HepG2 (cell line): ENCODE measurements around the gene ZMYND10. TPM values are rescaled to one million over a fixed set of nuclear protein-coding genes. Genes with fewer than 3 reads are reported as not detected.
A peak's percentile ranks its signal among the peaks of the same experiment; 100 is the strongest.

Experiments used
- GTF3A ChIP-seq: sonication (generic); formaldehyde crosslinking; conservative IDR thresholded peaks from 2 replicates; pipeline ENCODE4 v1.4.0; 2020; ENCODE audit warnings: mild to moderate bottlenecking, missing genetic modification reagents
- MED8 ChIP-seq: sonication (generic); formaldehyde crosslinking; IDR thresholded peaks from 2 replicates; pipeline ENCODE4 v1.8.1; 2023; ENCODE audit warnings: mild to moderate bottlenecking, missing genetic modification reagents; ENCODE audit not compliant: insufficient replicate concordance
- NRL ChIP-seq: sonication (generic); formaldehyde crosslinking; IDR thresholded peaks from 2 replicates; pipeline ENCODE4 v1.5.0; 2020; ENCODE audit warnings: missing genetic modification reagents, mild to moderate bottlenecking, moderate library complexity, borderline replicate concordance
- RBM22 ChIP-seq: fragments of 200-400 bp; formaldehyde crosslinking; optimal IDR thresholded peaks from 2 replicates; pipeline ENCODE3; 2017; ENCODE audit warnings: mild to moderate bottlenecking, low read length, moderate library complexity
- ZNF441 ChIP-seq: sonication (generic); formaldehyde crosslinking; IDR thresholded peaks from 2 replicates; pipeline ENCODE4 v1.7.0; 2021; ENCODE audit warnings: missing genetic modification reagents, borderline replicate concordance
- ZNF598 ChIP-seq: sonication (generic); formaldehyde crosslinking; IDR thresholded peaks from 2 replicates; pipeline ENCODE4 v1.5.1; 2020; ENCODE audit warnings: mild to moderate bottlenecking, missing genetic modification reagents, borderline replicate concordance
- ZNF7 ChIP-seq: IDR thresholded peaks from 2 replicates; pipeline ENCODE4 v1.6.1; 2016; ENCODE audit warnings: missing biosample characterization, missing genetic modification reagents
- ZSCAN12 ChIP-seq: sonication (generic); formaldehyde crosslinking; IDR thresholded peaks from 2 replicates; pipeline ENCODE4 v1.9.0; 2021; ENCODE audit warnings: mild to moderate bottlenecking, missing genetic modification reagents
- polyA plus RNA-seq, 8 experiments: library from polyadenylated mRNA; depleted of rRNA in 3 of 8; stranded (reverse) in 7 of 8; unstranded in 1 of 8; fragments of >200 nt; fragmentation: Illumina TruSeq in 4 of 8; extraction: Trizol in 4 of 8; gene quantifications; 2 replicates each; pipeline versions ENCODE4 v1.2.1 to v1.2.3, GENCODE V29; 2011 to 2016; ENCODE audit warnings: low read depth in 4 of 8, missing spikeins in 1 of 8, mixed read lengths in 1 of 8; ENCODE audit not compliant: insufficient read depth in 1 of 8
- total RNA-seq, 5 experiments: library from RNA; depleted of rRNA; stranded (reverse); fragments of >200 nt; fragmentation: Illumina TruSeq; extraction: Trizol; gene quantifications; 2 replicates each; pipeline ENCODE4 v1.2.3, GENCODE V29; 2016; ENCODE audit warnings: low read depth in 1 of 5
- TF ChIP-seq, protein P1 (sequence below): sonication (generic); formaldehyde crosslinking; IDR thresholded peaks from 2 replicates; pipeline ENCODE4 v1.5.0; 2020; ENCODE audit warnings: mild to moderate bottlenecking, missing genetic modification reagents, borderline replicate concordance
- TF ChIP-seq, protein P2 (sequence below): sonication (generic); formaldehyde crosslinking; IDR thresholded peaks from 2 replicates; pipeline ENCODE4 v1.9.0; 2022; ENCODE audit warnings: low read depth, missing genetic modification reagents
- TF ChIP-seq, protein P3 (sequence below): fragments of 450-650 bp; IDR thresholded peaks from 2 replicates; pipeline ENCODE4 v1.6.1; 2017
- TF ChIP-seq, protein P4 (sequence below): sonication (generic); formaldehyde crosslinking; IDR thresholded peaks from 2 replicates; pipeline ENCODE4 v1.8.1; 2023; ENCODE audit warnings: missing genetic modification reagents, mild to moderate bottlenecking, borderline replicate concordance
- TF ChIP-seq, protein P5 (sequence below): sonication (generic); formaldehyde crosslinking; IDR thresholded peaks from 2 replicates; pipeline ENCODE4 v1.5.0; 2020; ENCODE audit warnings: missing genetic modification reagents
- TF ChIP-seq, protein P6 (sequence below): sonication (generic); formaldehyde crosslinking; IDR thresholded peaks from 2 replicates; pipeline ENCODE4 v1.4.0; 2020; ENCODE audit warnings: mild to moderate bottlenecking, low read depth, missing genetic modification reagents
- TF ChIP-seq, protein P7 (sequence below): sonication (generic); formaldehyde crosslinking; IDR thresholded peaks from 2 replicates; pipeline ENCODE4 v1.5.1; 2020; ENCODE audit warnings: missing genetic modification reagents, mild to moderate bottlenecking, borderline replicate concordance

ZMYND10 gene
- total and polyA plus RNA-seq, 2 of the 13 experiments (the other 11 are each of a cell fraction or from before 2014, with no cell fraction given), result 0.60 to 0.74 TPM

DNA sequence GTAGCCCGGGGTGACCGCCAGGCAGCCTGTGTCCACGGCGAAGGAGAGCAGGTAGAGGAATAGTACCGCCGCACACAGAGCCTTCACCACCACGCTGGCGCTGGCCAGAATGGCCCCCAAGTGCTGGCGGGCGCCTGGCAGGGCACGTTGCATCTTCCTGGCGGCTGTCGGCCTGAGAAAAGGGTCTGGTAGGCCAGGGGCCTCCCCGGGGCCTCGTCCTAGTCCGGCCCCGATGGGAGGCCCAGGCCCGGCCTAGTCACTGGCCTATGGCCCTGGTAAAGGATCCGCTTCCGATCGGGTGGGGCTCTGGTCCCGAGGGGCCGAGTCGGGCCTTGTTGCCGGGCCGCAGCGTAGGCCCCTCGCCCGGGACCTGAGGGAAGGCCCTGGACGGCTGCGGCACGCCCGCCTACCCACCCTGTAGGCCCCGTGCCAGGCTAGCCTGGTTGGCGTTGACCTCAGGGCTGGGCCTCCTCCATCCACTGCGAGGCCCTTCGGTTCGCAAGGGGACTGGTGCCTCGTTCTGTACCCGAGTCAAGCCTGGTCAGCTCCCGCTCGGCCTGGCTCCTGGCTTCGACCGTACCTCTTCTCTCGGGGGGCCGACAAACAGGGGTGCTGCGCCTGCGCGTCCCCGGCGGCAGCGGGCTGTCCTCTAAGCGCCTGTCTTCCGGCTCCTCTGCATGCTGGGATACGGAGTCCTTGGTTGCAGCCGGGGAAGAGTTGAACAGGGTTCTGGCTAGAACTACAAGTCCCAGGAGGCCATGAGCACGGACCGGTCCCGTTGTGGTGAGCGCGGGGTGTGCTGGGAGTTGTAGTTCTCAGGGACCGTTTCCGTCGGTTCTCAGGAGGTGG is 13.6 kb upstream of the ZMYND10 start, which contains the start of gene TMEM115 (continued):
- TF ChIP-seq, protein P1, sequence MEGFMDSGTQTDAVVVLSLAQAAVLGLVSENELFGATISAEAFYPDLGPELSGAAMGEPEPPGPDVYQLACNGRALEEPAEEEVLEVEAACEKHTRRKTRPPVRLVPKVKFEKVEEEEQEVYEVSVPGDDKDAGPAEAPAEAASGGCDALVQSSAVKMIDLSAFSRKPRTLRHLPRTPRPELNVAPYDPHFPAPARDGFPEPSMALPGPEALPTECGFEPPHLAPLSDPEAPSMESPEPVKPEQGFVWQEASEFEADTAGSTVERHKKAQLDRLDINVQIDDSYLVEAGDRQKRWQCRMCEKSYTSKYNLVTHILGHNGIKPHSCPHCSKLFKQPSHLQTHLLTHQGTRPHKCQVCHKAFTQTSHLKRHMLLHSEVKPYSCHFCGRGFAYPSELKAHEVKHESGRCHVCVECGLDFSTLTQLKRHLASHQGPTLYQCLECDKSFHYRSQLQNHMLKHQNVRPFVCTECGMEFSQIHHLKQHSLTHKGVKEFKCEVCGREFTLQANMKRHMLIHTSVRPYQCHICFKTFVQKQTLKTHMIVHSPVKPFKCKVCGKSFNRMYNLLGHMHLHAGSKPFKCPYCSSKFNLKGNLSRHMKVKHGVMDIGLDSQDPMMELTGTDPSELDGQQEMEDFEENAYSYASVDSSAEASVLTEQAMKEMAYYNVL (CRISPR knock-in tag), result no peak
- TF ChIP-seq ZSCAN12 (CRISPR knock-in tag) (no peak), NRL (CRISPR knock-in tag) (peak; percentile 92), ZNF598 (CRISPR knock-in tag) (peak; percentile 70; the same call in 1 of the 2 replicates), GTF3A (CRISPR knock-in tag) (no peak; the same call in 1 of the 2 replicates), ZNF441 (CRISPR knock-in tag) (no peak), RBM22 (no peak), ZNF7 (CRISPR knock-in tag) (no peak), MED8 (CRISPR knock-in tag) (no peak)
- TF ChIP-seq, protein P2, sequence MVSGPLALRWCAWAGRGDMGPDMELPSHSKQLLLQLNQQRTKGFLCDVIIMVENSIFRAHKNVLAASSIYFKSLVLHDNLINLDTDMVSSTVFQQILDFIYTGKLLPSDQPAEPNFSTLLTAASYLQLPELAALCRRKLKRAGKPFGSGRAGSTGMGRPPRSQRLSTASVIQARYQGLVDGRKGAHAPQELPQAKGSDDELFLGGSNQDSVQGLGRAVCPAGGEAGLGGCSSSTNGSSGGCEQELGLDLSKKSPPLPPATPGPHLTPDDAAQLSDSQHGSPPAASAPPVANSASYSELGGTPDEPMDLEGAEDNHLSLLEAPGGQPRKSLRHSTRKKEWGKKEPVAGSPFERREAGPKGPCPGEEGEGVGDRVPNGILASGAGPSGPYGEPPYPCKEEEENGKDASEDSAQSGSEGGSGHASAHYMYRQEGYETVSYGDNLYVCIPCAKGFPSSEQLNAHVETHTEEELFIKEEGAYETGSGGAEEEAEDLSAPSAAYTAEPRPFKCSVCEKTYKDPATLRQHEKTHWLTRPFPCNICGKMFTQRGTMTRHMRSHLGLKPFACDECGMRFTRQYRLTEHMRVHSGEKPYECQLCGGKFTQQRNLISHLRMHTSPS (CRISPR knock-in tag), result peak; percentile 51; the same call in 1 of the 2 replicates
- TF ChIP-seq, protein P3, sequence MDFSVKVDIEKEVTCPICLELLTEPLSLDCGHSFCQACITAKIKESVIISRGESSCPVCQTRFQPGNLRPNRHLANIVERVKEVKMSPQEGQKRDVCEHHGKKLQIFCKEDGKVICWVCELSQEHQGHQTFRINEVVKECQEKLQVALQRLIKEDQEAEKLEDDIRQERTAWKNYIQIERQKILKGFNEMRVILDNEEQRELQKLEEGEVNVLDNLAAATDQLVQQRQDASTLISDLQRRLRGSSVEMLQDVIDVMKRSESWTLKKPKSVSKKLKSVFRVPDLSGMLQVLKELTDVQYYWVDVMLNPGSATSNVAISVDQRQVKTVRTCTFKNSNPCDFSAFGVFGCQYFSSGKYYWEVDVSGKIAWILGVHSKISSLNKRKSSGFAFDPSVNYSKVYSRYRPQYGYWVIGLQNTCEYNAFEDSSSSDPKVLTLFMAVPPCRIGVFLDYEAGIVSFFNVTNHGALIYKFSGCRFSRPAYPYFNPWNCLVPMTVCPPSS, result no peak
- TF ChIP-seq, protein P4, sequence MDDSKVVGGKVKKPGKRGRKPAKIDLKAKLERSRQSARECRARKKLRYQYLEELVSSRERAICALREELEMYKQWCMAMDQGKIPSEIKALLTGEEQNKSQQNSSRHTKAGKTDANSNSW (CRISPR knock-in tag), result peak; percentile 94; the same call in 1 of the 2 replicates
- TF ChIP-seq, protein P5, sequence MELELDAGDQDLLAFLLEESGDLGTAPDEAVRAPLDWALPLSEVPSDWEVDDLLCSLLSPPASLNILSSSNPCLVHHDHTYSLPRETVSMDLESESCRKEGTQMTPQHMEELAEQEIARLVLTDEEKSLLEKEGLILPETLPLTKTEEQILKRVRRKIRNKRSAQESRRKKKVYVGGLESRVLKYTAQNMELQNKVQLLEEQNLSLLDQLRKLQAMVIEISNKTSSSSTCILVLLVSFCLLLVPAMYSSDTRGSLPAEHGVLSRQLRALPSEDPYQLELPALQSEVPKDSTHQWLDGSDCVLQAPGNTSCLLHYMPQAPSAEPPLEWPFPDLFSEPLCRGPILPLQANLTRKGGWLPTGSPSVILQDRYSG (CRISPR knock-in tag), result peak; percentile 34; the same call in 1 of the 2 replicates
- TF ChIP-seq, protein P6, sequence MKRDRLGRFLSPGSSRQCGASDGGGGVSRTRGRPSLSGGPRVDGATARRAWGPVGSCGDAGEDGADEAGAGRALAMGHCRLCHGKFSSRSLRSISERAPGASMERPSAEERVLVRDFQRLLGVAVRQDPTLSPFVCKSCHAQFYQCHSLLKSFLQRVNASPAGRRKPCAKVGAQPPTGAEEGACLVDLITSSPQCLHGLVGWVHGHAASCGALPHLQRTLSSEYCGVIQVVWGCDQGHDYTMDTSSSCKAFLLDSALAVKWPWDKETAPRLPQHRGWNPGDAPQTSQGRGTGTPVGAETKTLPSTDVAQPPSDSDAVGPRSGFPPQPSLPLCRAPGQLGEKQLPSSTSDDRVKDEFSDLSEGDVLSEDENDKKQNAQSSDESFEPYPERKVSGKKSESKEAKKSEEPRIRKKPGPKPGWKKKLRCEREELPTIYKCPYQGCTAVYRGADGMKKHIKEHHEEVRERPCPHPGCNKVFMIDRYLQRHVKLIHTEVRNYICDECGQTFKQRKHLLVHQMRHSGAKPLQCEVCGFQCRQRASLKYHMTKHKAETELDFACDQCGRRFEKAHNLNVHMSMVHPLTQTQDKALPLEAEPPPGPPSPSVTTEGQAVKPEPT (CRISPR knock-in tag), result peak; percentile 50
- TF ChIP-seq, protein P7, sequence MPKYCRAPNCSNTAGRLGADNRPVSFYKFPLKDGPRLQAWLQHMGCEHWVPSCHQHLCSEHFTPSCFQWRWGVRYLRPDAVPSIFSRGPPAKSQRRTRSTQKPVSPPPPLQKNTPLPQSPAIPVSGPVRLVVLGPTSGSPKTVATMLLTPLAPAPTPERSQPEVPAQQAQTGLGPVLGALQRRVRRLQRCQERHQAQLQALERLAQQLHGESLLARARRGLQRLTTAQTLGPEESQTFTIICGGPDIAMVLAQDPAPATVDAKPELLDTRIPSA (CRISPR knock-in tag), result no peak; the same call in 1 of the 2 replicates
